ENCODE data around the gene CST11.

DNA sequence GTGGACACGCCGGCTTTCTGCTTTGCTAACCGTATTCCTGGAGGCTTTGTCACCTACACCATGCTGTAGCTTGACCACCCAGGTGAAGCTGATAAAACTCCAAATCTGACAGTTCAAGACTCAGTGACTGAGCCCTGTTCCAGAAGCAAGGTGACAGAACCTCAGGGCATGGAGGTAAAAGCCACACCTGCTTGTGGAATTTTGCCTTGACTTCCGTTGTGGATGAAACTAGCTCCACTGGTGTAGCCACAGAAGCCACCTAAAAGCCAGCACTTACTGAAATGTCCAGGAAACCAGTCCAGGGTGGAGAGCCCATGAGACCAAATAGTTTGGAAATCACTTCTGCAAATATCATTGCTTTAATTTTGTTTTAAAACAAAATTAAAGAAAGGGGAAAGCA is 49.2 kb upstream of the CST11 start:
- TF ChIP-seq POLR2A (IDR thresholded peaks at IDR 0.05) = no peak
- TF ChIP-seq, protein P1, sequence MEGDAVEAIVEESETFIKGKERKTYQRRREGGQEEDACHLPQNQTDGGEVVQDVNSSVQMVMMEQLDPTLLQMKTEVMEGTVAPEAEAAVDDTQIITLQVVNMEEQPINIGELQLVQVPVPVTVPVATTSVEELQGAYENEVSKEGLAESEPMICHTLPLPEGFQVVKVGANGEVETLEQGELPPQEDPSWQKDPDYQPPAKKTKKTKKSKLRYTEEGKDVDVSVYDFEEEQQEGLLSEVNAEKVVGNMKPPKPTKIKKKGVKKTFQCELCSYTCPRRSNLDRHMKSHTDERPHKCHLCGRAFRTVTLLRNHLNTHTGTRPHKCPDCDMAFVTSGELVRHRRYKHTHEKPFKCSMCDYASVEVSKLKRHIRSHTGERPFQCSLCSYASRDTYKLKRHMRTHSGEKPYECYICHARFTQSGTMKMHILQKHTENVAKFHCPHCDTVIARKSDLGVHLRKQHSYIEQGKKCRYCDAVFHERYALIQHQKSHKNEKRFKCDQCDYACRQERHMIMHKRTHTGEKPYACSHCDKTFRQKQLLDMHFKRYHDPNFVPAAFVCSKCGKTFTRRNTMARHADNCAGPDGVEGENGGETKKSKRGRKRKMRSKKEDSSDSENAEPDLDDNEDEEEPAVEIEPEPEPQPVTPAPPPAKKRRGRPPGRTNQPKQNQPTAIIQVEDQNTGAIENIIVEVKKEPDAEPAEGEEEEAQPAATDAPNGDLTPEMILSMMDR (IDR thresholded peaks at IDR 0.05) = no peak
